GM13977 (cell line): Measurements from ENCODE around the gene CALD1.

ENCODE experiments used
- DNase-seq: peaks from one replicate; pipeline ENCODE4 v3.0.0; 2012; ENCODE audit warnings: low spot score
- in situ Hi-C: fragments of 300-500 bp; cut with MboI; formaldehyde crosslinking; loops from one replicate; pipeline ENCODE4 v1.12.0; 2022; ENCODE audit warnings: low sequenced_read_pairs, low pct_unique_long_range_greater_than_20kb, mixed read lengths, inconsistent platforms; ENCODE audit not compliant: unreplicated experiment
- TF ChIP-seq, protein P1 (sequence below): IDR thresholded peaks from 2 replicates; pipeline ENCODE4 v1.5.1; 2012; ENCODE audit warnings: mild to moderate bottlenecking, control low read depth; ENCODE audit not compliant: insufficient read depth; ENCODE audit errors: extremely low read depth, missing control alignments

CALD1 gene

GRCh38 chr7:134835463-134835823 is 56.0 kb downstream of the CALD1 start:
- DNase-seq: no peak
- TF ChIP-seq, protein P1, sequence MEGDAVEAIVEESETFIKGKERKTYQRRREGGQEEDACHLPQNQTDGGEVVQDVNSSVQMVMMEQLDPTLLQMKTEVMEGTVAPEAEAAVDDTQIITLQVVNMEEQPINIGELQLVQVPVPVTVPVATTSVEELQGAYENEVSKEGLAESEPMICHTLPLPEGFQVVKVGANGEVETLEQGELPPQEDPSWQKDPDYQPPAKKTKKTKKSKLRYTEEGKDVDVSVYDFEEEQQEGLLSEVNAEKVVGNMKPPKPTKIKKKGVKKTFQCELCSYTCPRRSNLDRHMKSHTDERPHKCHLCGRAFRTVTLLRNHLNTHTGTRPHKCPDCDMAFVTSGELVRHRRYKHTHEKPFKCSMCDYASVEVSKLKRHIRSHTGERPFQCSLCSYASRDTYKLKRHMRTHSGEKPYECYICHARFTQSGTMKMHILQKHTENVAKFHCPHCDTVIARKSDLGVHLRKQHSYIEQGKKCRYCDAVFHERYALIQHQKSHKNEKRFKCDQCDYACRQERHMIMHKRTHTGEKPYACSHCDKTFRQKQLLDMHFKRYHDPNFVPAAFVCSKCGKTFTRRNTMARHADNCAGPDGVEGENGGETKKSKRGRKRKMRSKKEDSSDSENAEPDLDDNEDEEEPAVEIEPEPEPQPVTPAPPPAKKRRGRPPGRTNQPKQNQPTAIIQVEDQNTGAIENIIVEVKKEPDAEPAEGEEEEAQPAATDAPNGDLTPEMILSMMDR: no peak
- in situ Hi-C loops: no loop called here

DNA sequence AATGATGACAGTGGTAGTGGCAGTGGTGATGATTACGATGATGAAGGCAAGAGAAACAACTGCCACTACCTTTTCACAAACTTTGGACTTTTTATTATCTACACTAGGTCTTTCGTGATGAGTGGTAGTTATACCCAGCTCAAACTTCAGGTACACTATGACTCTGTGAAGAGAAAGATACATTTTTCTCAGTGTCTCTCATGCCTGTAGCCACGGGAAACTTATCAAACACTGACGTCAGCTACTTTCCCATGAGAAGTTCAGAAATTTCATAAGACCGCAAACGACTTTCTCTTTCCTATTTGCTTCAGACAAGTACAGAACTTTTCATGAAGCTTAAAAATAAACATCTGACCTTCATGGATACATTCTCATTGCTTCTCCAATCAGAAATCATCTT is 57.0 kb downstream of the CALD1 start:
- in situ Hi-C loops: no loop called here
- DNase-seq: no peak
- TF ChIP-seq, protein P1: no peak

- DNase-seq: no peak
- in situ Hi-C loops: no loop called here
- TF ChIP-seq, protein P1: no peak
Measured at GRCh38 chr7:134839298-134839697, 59.9 kb downstream of the CALD1 start.

GRCh38 chr7:134842062-134842461 is 62.6 kb downstream of the CALD1 start:
- in situ Hi-C loops: no loop called here
- TF ChIP-seq, protein P1: no peak
- no peak for DNase-seq

GRCh38 chr7:134842886-134843430 is 63.5 kb downstream of the CALD1 start:
- in situ Hi-C loops: no loop called here
- no peak for DNase-seq
- TF ChIP-seq, protein P1: no peak

- DNase-seq: no peak
- in situ Hi-C loops: no loop called here
- TF ChIP-seq, protein P1: no peak
Measured at GRCh38 chr7:134844200-134844599, 64.8 kb downstream of the CALD1 start.

GRCh38 chr7:134845461-134845860 is 66.0 kb downstream of the CALD1 start:
- DNase-seq: peak; percentile 27
- TF ChIP-seq, protein P1: peak; percentile 45

More at GRCh38 chr7:134845461-134845860, 66.0 kb downstream of the CALD1 start:
- in situ Hi-C loops: no loop called here
